B cell (primary cell): ENCODE results near the gene TNFRSF1B. TPM values are rescaled to one million over a fixed set of nuclear protein-coding genes. Genes with fewer than 3 reads are reported as not detected.

ENCODE experiments used
- ATAC-seq: fragments of 200-7000 bp; cut with Tn5 transposase; one replicate; pipeline ENCODE4 v1.10.0; 2021; ENCODE audit warnings: low read depth, mild to moderate bottlenecking, moderate number of reproducible peaks, moderate library complexity
- CTCF ChIA-PET: fragments of 350-600 bp; sonication (Branson Sonifier 250); formaldehyde crosslinking; loops from one replicate; lab custom pipeline; 2021; ENCODE audit warnings: antibody characterized with exemption, inconsistent platforms; lab: Charles Lee
- POLR2A ChIA-PET: fragments of 350-600 bp; sonication (Branson Sonifier 250); formaldehyde crosslinking; loops from one replicate; lab custom pipeline; 2021; ENCODE audit warnings: antibody characterized with exemption; lab: Charles Lee
- DNase-seq: peaks from one replicate; pipeline ENCODE4 v3.0.0; 2013
- H2AFZ ChIP-seq: 2 replicates; pipeline ENCODE4 v1.6.1; 2012; ENCODE audit warnings: mild to moderate bottlenecking, low read depth, low read length; ENCODE audit not compliant: insufficient read depth, poor library complexity, severe bottlenecking
- H3K27ac ChIP-seq, 2 donors: 1 replicate in 1 of 2; 2 replicates in 1 of 2; pipeline ENCODE4 v1.5.1; 2012 to 2013; ENCODE audit warnings: low read length in 2 of 2, mild to moderate bottlenecking in 2 of 2, moderate library complexity in 1 of 2
- H3K27me3 ChIP-seq, 4 experiments: fragments of 200-600 bp in 1 of 4; sonication (generic) in 1 of 4; replicated peaks in 1 of 4; 1 replicate in 2 of 4; 2 replicates in 2 of 4; pipeline versions ENCODE4 v1.6.1 to v1.7.0; 2013 to 2016; ENCODE audit warnings: low read length in 3 of 4, mild to moderate bottlenecking in 2 of 4, mixed read lengths in 1 of 4, moderate library complexity in 1 of 4; ENCODE audit not compliant: insufficient read depth in 4 of 4, control insufficient read depth in 3 of 4; ENCODE audit errors: control extremely low read depth in 1 of 4
- H3K36me3 ChIP-seq, 2 experiments: replicated peaks in 1 of 2; 1 replicate in 1 of 2; 2 replicates in 1 of 2; pipeline versions ENCODE4 v1.6.1 to v1.7.1; 2013; ENCODE audit warnings: low read length in 1 of 2; ENCODE audit not compliant: insufficient read depth in 2 of 2, control insufficient read depth in 1 of 2; ENCODE audit errors: control extremely low read depth in 1 of 2, extremely low read depth in 1 of 2
- H3K4me1 ChIP-seq, 2 donors: fragments of 200-600 bp in 1 of 2; sonication (generic) in 1 of 2; 1 replicate in 1 of 2; 2 replicates in 1 of 2; pipeline versions ENCODE4 v1.5.1 to v1.6.1; 2013 to 2017; ENCODE audit warnings: low read length in 2 of 2; ENCODE audit not compliant: control insufficient read depth in 2 of 2, insufficient read depth in 2 of 2
- H3K4me2 ChIP-seq: replicated peaks from 2 replicates; pipeline ENCODE3; 2012; ENCODE audit warnings: mild to moderate bottlenecking, low read depth, low read length; ENCODE audit not compliant: poor library complexity, severe bottlenecking
- H3K4me3 ChIP-seq, 5 experiments: fragments of 200-600 bp in 1 of 5; sonication (generic) in 1 of 5; 1 replicate in 3 of 5; 2 replicates in 2 of 5; pipeline versions ENCODE4 v1.5.1 to v1.7.0; 2011 to 2016; ENCODE audit warnings: low read length in 4 of 5, mild to moderate bottlenecking in 4 of 5, low read depth in 2 of 5, control low read depth in 1 of 5, moderate library complexity in 1 of 5; ENCODE audit not compliant: insufficient read depth in 1 of 5; ENCODE audit errors: control extremely low read depth in 1 of 5, extremely low read depth in 1 of 5
- H3K79me2 ChIP-seq: fragments of 200-600 bp; sonication (generic); one replicate; pipeline ENCODE4 v1.6.0; 2016; ENCODE audit warnings: low read length; ENCODE audit not compliant: control insufficient read depth, insufficient read depth
- H3K9ac ChIP-seq: fragments of 200-600 bp; sonication (generic); 2 replicates; pipeline ENCODE4 v1.6.1; 2017; ENCODE audit warnings: mild to moderate bottlenecking, low read length, moderate library complexity
- H3K9me3 ChIP-seq, 3 donors: one replicate each; pipeline versions ENCODE4 v1.6.1 to v1.7.1; 2013; ENCODE audit warnings: low read length in 2 of 3; ENCODE audit not compliant: control insufficient read depth in 2 of 3, insufficient read depth in 1 of 3; ENCODE audit errors: control extremely low read depth in 1 of 3
- H4K20me1 ChIP-seq: 2 replicates; pipeline ENCODE4 v1.6.0; 2012; ENCODE audit warnings: mild to moderate bottlenecking, low read length; ENCODE audit not compliant: insufficient read depth, control insufficient read depth, poor library complexity, severe bottlenecking
- H3K27ac Mint-ChIP-seq: one replicate; pipeline ENCODE4 v1.8.0; 2021; ENCODE audit warnings: mixed read lengths
- H3K27me3 Mint-ChIP-seq: one replicate; pipeline ENCODE4 v1.8.0; 2021; ENCODE audit warnings: mixed read lengths
- H3K4me1 Mint-ChIP-seq: one replicate; pipeline ENCODE4 v1.8.0; 2021; ENCODE audit warnings: mixed read lengths
- H3K4me3 Mint-ChIP-seq: one replicate; pipeline ENCODE4 v1.8.0; 2021; ENCODE audit warnings: mixed read lengths
- H3K9me3 Mint-ChIP-seq: one replicate; pipeline ENCODE4 v1.8.0; 2022; ENCODE audit warnings: mixed read lengths; ENCODE audit not compliant: insufficient read depth
- CTCF ChIP-seq: fragments of 200-600 bp; IDR thresholded peaks from one replicate; pipeline ENCODE4 v1.8.0; 2022; ENCODE audit warnings: antibody characterized with exemption, mild to moderate bottlenecking
- EZH2 ChIP-seq: IDR thresholded peaks from 2 replicates; pipeline ENCODE4 v1.6.1; 2012; ENCODE audit warnings: borderline replicate concordance, low read depth, mild to moderate bottlenecking, moderate library complexity, low read length; ENCODE audit not compliant: insufficient read depth, poor library complexity, severe bottlenecking
- WGBS: methylation state at CpG from one replicate; pipeline ENCODE4 v1.1.5; 2013; ENCODE audit warnings: missing lambda C conversion rate; ENCODE audit not compliant: insufficient coverage; 5-methylcytosine and 5-hydroxymethylcytosine counted together
- intact Hi-C: fragments of 100-400 bp; cut with micrococcal nuclease; formaldehyde crosslinking; loops from one replicate; pipeline ENCODE4 v1.10.0; 2022
- polyA plus RNA-seq: library from polyadenylated mRNA; depleted of rRNA; stranded (reverse); fragments of >200 nt; gene quantifications from 2 replicates; pipeline ENCODE4 v1.2.3, GENCODE V29; 2012
- total RNA-seq, 2 donors: library from RNA; stranded (reverse); fragments of 120-200 nt in 1 of 2; gene quantifications; 1 replicate in 1 of 2; 2 replicates in 1 of 2; pipeline versions ENCODE4 v1.2.3 to v1.2.4, GENCODE V29; 2013 to 2022

TNFRSF1B gene
- total and polyA plus RNA-seq, 2 donors (not counting 1 experiment from before 2014, with no cell fraction given), result 37.7 to 99.4 TPM

GRCh38 chr1:12176298-12177118 lies 9.7 kb downstream of the TNFRSF1B start:
- 80% methylated on average over 3 of the region's 6 CpGs for WGBS

More at GRCh38 chr1:12176298-12177118, 9.7 kb downstream of the TNFRSF1B start:
- intact Hi-C loops, result no loop called here
- Histone ChIP-seq H4K20me1 (peaks cover 87% of the 10 kb centered on the region), H2AFZ (no peak overlapping the region), H3K79me2 (peaks cover 91% of the 10 kb centered on the region), H3K4me2 (no peak overlapping the region), H3K4me3 (no peak overlapping the region), H3K27ac (no peak overlapping the region), H3K9ac (no peak overlapping the region), H3K27me3 (no peaks in the 10 kb centered on the region), H3K4me1 (peaks cover 49 to 84% of the 10 kb centered on the region in 2 donors), H3K9me3 (no peaks in the 10 kb centered on the region), H3K36me3 (peaks cover 0 to 26% of the 10 kb centered on the region in 2 experiments)
- H3K4me3 Mint-ChIP-seq, result no peak overlapping the region
- peak overlapping the region; percentile 32 for H3K27ac Mint-ChIP-seq
- peaks cover 79% of the 10 kb centered on the region for H3K4me1 Mint-ChIP-seq
- no peaks in the 10 kb centered on the region for H3K27me3 Mint-ChIP-seq
- ATAC-seq, result no peak
- DNase-seq, result no peak
- no peak for TF ChIP-seq EZH2
- TF ChIP-seq CTCF, result no peak
- ChIA-PET CTCF (interaction anchor here (1.4 to 8.4 kb wide), 4 partner anchors 15 to 67 kb away, joined by 5 to 48 read pairs (median 9); no protein-coding TSS in a partner anchor), POLR2A (interaction anchor here (1.2 to 1.4 kb wide), 2 partner anchors 21 to 28 kb away, joined by 4 to 5 read pairs; no protein-coding TSS in a partner anchor)
- no peaks in the 10 kb centered on the region for H3K9me3 Mint-ChIP-seq
